GM23248 (cell line): ENCODE data around the gene HMGN3.

ENCODE experiments used
- EZH2 ChIP-seq: fragments of 200-600 bp; sonication (generic); IDR thresholded peaks from 2 replicates; pipeline ENCODE4 v1.6.1; 2018; ENCODE audit warnings: antibody characterized with exemption, mild to moderate bottlenecking; ENCODE audit not compliant: insufficient read depth, poor library complexity, severe bottlenecking
- EZH2phosphoT487 ChIP-seq: fragments of 200-600 bp; sonication (generic); IDR thresholded peaks from 2 replicates; pipeline ENCODE4 v1.6.1; 2018; ENCODE audit warnings: antibody characterized with exemption, moderate library complexity, mild to moderate bottlenecking, low read depth; ENCODE audit not compliant: insufficient read depth

DNA sequence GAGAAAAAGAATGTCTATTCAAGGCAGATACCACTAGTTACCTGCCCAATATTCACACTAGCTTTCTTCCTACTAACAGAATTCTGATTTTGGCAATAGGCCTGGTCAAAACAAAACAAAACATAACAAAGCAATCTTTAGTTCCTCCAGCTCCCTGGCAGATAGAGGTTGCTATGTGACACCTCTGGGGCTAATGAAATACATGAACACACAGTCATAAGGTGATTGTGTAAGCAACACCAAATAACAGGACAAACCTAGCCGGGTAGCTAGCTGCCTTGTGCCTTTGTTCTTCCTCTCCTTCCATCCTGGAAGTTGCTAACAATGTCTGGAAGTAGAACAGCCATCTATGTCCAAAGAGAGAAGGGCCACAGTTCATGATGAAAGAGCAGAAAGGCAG lies 6.0 kb upstream of the HMGN3 start:
- TF ChIP-seq EZH2 = no peak
- TF ChIP-seq EZH2phosphoT487 = no peak
